Testis (tissue), 5 donors: Measurements from ENCODE around the gene SLC26A4. TPM values are rescaled to one million over a fixed set of nuclear protein-coding genes. Genes with fewer than 3 reads are reported as not detected.

Source experiments
- DNase-seq: peaks from one replicate; pipeline ENCODE4 v3.0.0-alpha.2; 2019
- H3K27ac ChIP-seq, 2 donors: fragments of 200-600 bp; sonication (generic); one replicate each; pipeline ENCODE4 v1.5.1; 2019
- H3K27me3 ChIP-seq: fragments of 200-600 bp; sonication (generic); one replicate; pipeline ENCODE4 v1.5.1; 2019
- H3K36me3 ChIP-seq: fragments of 200-600 bp; sonication (generic); one replicate; pipeline ENCODE4 v1.5.1; 2017; ENCODE audit warnings: low read depth; ENCODE audit errors: missing control alignments
- H3K4me1 ChIP-seq: fragments of 200-600 bp; sonication (generic); one replicate; pipeline ENCODE4 v1.5.1; 2019
- H3K4me3 ChIP-seq, 2 donors: fragments of 200-600 bp; sonication (generic); one replicate each; pipeline ENCODE4 v1.5.1; 2017 to 2019
- H3K9me3 ChIP-seq: fragments of 200-600 bp; sonication (generic); one replicate; pipeline ENCODE4 v1.5.1; 2017
- POLR2A ChIP-seq: fragments of 450-650 bp; IDR thresholded peaks from one replicate; pipeline ENCODE4 v1.6.1; 2017; ENCODE audit warnings: antibody characterized with exemption, mild to moderate bottlenecking, moderate library complexity
- WGBS, 2 donors: methylation state at CpG; one replicate each; pipeline ENCODE4 v1.1.5; 2018; 5-methylcytosine and 5-hydroxymethylcytosine counted together
- intact Hi-C: fragments of 100-400 bp; cut with DNase I; formaldehyde crosslinking; loops from one replicate; pipeline ENCODE4 v1.15.1; 2023; ENCODE audit warnings: low total_unique reads
- long read RNA-seq, 2 donors: transcript quantifications; one replicate each; lab custom pipeline, GENCODE V29; 2026
- polyA plus RNA-seq: library from polyadenylated mRNA; stranded (reverse); fragments of 350-450 nt; fragmentation: Illumina TruSeq; extraction: RNeasy Lipid Tissue Mini Kit (QIAGEN cat#74804); gene quantifications from one replicate; pipeline ENCODE4 v1.2.3, GENCODE V29; 2014; ENCODE audit warnings: low read depth, low replicate concordance; ENCODE audit not compliant: insufficient read depth
- total RNA-seq, 2 donors: library from RNA; depleted of rRNA; stranded (reverse); fragments of >200 nt; gene quantifications; one replicate each; pipeline ENCODE4 v1.2.3, GENCODE V29; 2016
- TF ChIP-seq, protein P1 (sequence below), 3 experiments: fragments of 450-650 bp in 2 of 3; fragments of 200-600 bp in 1 of 3; sonication (generic) in 1 of 3; IDR thresholded peaks; one replicate each; pipeline ENCODE4 v1.5.1; 2016 to 2019; ENCODE audit warnings: antibody characterized with exemption in 3 of 3, mild to moderate bottlenecking in 2 of 3, moderate library complexity in 1 of 3

SLC26A4 gene
- under 1 TPM; 0.43 to 0.79 TPM for total RNA-seq
- 1.7 TPM for polyA plus RNA-seq
- long read RNA-seq, donor 1 = 0 reads
- long read RNA-seq, donor 2 = 0 reads

DNA sequence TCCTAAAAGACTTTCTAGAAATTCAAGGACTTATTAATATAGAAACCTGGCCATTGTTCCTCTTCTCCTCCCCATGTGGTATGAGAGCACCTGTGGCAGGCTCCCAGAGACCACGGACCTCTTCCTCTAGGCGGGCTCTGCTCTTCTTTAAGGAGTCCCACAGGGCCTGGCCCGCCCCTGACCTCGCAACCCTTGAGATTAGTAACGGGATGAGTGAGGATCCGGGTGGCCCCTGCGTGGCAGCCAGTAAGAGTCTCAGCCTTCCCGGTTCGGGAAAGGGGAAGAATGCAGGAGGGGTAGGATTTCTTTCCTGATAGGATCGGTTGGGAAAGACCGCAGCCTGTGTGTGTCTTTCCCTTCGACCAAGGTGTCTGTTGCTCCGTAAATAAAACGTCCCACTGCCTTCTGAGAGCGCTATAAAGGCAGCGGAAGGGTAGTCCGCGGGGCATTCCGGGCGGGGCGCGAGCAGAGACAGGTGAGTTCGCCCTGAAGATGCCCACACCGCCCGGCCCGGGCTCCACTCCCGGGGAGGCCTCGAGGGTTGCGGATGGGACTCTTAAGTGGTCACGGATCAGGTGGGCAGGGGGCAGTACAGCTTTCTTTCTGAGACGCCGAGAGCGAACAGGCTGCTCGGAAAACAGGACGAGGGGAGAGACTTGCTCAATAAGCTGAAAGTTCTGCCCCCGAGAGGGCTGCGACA is at the start of gene SLC26A4:
TSS of gene SLC26A4 (plus strand) at position 448 of the 700 bp plus-strand sequence. CDS start 814 bp downstream, outside the sequence.
- intact Hi-C loops = no loop called here
- peak within 1 kb of the TSS; percentile 23 to 50 for H3K4me3 ChIP-seq
- TF ChIP-seq, protein P1, sequence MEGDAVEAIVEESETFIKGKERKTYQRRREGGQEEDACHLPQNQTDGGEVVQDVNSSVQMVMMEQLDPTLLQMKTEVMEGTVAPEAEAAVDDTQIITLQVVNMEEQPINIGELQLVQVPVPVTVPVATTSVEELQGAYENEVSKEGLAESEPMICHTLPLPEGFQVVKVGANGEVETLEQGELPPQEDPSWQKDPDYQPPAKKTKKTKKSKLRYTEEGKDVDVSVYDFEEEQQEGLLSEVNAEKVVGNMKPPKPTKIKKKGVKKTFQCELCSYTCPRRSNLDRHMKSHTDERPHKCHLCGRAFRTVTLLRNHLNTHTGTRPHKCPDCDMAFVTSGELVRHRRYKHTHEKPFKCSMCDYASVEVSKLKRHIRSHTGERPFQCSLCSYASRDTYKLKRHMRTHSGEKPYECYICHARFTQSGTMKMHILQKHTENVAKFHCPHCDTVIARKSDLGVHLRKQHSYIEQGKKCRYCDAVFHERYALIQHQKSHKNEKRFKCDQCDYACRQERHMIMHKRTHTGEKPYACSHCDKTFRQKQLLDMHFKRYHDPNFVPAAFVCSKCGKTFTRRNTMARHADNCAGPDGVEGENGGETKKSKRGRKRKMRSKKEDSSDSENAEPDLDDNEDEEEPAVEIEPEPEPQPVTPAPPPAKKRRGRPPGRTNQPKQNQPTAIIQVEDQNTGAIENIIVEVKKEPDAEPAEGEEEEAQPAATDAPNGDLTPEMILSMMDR (IDR thresholded peaks at IDR 0.05) = no peak
- no peak for TF ChIP-seq POLR2A
- DNase-seq = peak; percentile 15
- WGBS, 2 donors = 3 to 4% methylated on average over 26 to 36 of the region's 37 CpGs
- no peak within 1 kb of the TSS for H3K27ac ChIP-seq
- H3K27me3 ChIP-seq = no peaks in the 10 kb centered on the region
- H3K9me3 ChIP-seq = no peaks in the 10 kb centered on the region
- no peaks in the 10 kb centered on the region for H3K36me3 ChIP-seq
- peaks cover 13% of the 10 kb centered on the region for H3K4me1 ChIP-seq

- Histone ChIP-seq H3K4me1 (peaks cover 4% of the 10 kb centered on the region), H3K27ac (no peak overlapping the region), H3K36me3 (no peaks in the 10 kb centered on the region), H3K9me3 (no peaks in the 10 kb centered on the region), H3K27me3 (no peaks in the 10 kb centered on the region), H3K4me3 (no peak overlapping the region)
- DNase-seq = no peak
- TF ChIP-seq, protein P1 (IDR thresholded peaks at IDR 0.05) = no peak
- TF ChIP-seq POLR2A = no peak
- intact Hi-C loops = no loop called here
- WGBS, 2 donors = 91 to 93% methylated on average over 1 of the region's 1 CpG
Observed at GRCh38 chr7:107613439-107613838, 47.2 kb upstream of the SLC26A4 start.

- intact Hi-C loops = no loop called here
- DNase-seq = no peak
- peaks cover 4% of the 10 kb centered on the region for H3K4me1 ChIP-seq
- H3K9me3 ChIP-seq = no peaks in the 10 kb centered on the region
- no peaks in the 10 kb centered on the region for H3K36me3 ChIP-seq
- H3K4me3 ChIP-seq = no peak overlapping the region
- H3K27ac ChIP-seq = no peak overlapping the region
- no peaks in the 10 kb centered on the region for H3K27me3 ChIP-seq
- TF ChIP-seq, protein P1 (IDR thresholded peaks at IDR 0.05) = no peak
- TF ChIP-seq POLR2A = no peak
Observed at GRCh38 chr7:107613948-107614347, 46.7 kb upstream of the SLC26A4 start.

GRCh38 chr7:107614425-107614824 is 46.2 kb upstream of the SLC26A4 start:
- DNase-seq = no peak
- TF ChIP-seq POLR2A = no peak
- no peak overlapping the region for H3K27ac ChIP-seq
- intact Hi-C loops = no loop called here
- no peak overlapping the region for H3K4me3 ChIP-seq
- no peaks in the 10 kb centered on the region for H3K9me3 ChIP-seq
- peaks cover 4% of the 10 kb centered on the region for H3K4me1 ChIP-seq
- no peaks in the 10 kb centered on the region for H3K36me3 ChIP-seq
- H3K27me3 ChIP-seq = no peaks in the 10 kb centered on the region

GRCh38 chr7:107615910-107616680 is 44.5 kb upstream of the SLC26A4 start:
- TF ChIP-seq, protein P1 (IDR thresholded peaks at IDR 0.05) = no peak
- TF ChIP-seq POLR2A = no peak
- WGBS, 2 donors = 92 to 97% methylated on average over 4 of the region's 4 CpGs
- Histone ChIP-seq H3K4me3 (no peak overlapping the region), H3K27me3 (no peaks in the 10 kb centered on the region), H3K27ac (no peak overlapping the region), H3K4me1 (no peaks in the 10 kb centered on the region), H3K36me3 (no peaks in the 10 kb centered on the region), H3K9me3 (no peaks in the 10 kb centered on the region)
- intact Hi-C loops = no loop called here
- DNase-seq = no peak
